ENCODE measurements around the gene TUBA4A.
A peak's percentile ranks its signal among the peaks of the same experiment; 100 is the strongest.

TUBA4A gene

DNA sequence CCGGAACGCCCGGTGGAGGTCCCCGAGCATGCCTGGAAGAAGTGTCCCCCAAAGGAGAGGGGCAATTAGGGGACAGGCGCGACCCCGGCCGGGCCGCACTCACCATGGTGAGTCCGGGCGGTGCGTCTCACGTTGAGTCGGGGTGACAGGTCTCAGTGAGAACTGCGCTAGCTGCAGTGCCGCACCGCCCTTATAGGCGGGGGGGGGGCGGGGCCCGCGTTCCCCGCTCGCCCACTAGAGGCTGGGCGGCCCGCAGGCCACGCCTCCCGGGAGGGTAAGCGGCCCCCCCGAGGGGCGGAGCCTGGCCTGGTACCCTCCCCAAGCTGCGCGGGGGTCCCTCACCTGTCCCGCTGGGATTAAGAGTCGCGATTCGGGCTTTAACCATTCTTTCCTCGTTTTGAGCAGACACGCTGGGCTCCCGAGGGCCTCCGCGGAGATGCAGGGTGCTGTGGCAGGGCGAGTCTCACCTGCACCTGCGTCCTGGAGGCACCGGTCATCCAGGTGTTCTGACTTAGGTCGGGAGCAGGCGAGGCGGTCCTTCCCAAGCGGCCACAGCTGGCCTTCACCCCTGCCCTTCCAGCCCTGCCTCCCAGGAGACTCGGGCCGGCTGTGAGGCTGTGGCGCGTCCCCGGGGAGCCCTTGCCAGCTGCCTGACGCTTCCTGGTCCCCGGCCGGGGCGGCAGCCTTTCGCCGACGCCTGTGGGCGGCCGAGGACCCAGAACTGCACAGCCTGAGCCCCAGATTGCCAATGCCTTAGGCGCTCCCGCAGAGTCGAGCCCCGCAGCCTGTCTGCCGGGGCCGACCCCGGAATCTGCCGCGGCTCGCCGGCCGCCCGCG lies at the start of gene TUBA4A:
TSS of gene TUBA4A (minus strand) at position 166 of the 837 bp plus-strand sequence. CDS start at position 106, 60 bp downstream.
- no peak for TF ChIP-seq ZNF274 (IDR thresholded peaks at IDR 0.05; ENCODE audit: low read depth, low read length)
- peak within 1 kb of the TSS; percentile 66 for H3K4me3 ChIP-seq (ENCODE audit: low read length)

GRCh38 chr2:219302412-219302968 lies 48.8 kb upstream of the TUBA4A start:
- H3K4me3 ChIP-seq (ENCODE audit: low read length) = no peak overlapping the region
- no peak for TF ChIP-seq ZNF274 (IDR thresholded peaks at IDR 0.05; ENCODE audit: low read depth, low read length)

GRCh38 chr2:219300022-219300421 lies 46.3 kb upstream of the TUBA4A start:
- TF ChIP-seq ZNF274 (IDR thresholded peaks at IDR 0.05; ENCODE audit: low read depth, low read length) = no peak
- no peak overlapping the region for H3K4me3 ChIP-seq (ENCODE audit: low read length)

DNA sequence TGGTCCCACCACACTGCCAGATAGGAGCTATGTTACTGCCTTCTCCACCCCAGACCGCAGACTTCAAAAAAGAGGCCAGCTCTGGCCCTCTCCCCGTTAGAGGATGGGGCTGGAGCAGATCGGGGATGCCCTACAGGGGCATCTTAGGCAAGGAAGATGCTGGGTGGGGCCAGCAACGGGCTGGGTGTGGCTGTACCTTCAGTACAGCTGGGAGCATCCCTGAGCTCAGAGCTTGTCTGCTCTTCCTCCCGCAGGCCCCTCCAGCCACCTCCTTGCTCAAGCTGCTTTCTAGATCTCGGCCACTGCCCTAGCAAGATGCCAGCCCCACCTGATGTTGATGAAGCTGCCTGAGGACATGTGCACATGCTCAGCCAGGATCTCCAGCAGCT lies 45.6 kb upstream of the TUBA4A start:
- no peak for TF ChIP-seq ZNF274 (IDR thresholded peaks at IDR 0.05; ENCODE audit: low read depth, low read length)
- H3K4me3 ChIP-seq (ENCODE audit: low read length) = no peak overlapping the region

GRCh38 chr2:219298759-219299371 lies 45.1 kb upstream of the TUBA4A start:
- no peak for TF ChIP-seq ZNF274 (IDR thresholded peaks at IDR 0.05; ENCODE audit: low read depth, low read length)
- no peak overlapping the region for H3K4me3 ChIP-seq (ENCODE audit: low read length)

DNA sequence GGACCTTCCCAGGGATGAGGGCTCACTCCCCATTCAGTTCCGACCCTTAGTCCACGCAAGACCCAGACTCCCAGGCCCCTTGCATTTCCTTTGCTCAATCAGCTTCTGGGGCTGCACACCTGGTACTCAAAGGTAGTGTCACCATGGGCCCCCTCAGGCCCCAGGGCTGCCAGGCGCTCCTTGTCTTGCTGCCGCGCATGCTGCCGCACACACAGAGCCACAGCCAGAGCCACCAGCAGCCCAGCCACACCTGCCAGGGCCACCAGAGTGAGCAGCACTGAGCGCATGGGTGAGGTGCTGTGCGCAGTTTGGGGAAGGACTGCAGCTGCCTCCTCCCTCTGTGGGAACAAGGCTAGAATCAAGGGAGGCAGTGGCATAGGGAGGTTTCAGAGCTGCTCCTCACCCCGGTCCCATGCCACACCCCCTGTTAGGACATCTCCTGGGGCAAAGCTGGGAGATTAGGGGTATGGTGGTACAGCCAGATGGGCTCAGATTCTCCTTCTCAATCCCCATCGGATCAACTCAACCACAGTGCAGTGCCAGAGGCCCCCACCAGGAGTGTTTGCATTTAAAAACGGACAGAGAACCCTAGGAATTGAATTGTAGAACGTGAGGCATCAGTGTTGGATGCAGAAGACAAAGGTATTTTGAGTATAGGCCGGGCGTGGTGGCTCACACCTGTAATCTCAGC lies 44.2 kb upstream of the TUBA4A start:
- no peak overlapping the region for H3K4me3 ChIP-seq (ENCODE audit: low read length)
- no peak for TF ChIP-seq ZNF274 (IDR thresholded peaks at IDR 0.05; ENCODE audit: low read depth, low read length)

- H3K4me3 ChIP-seq (ENCODE audit: low read length) = no peak overlapping the region
- no peak for TF ChIP-seq ZNF274 (IDR thresholded peaks at IDR 0.05; ENCODE audit: low read depth, low read length)
Measured at GRCh38 chr2:219296631-219297391, 43.1 kb upstream of the TUBA4A start.

- no peak for TF ChIP-seq ZNF274 (IDR thresholded peaks at IDR 0.05; ENCODE audit: low read depth, low read length)
- no peak overlapping the region for H3K4me3 ChIP-seq (ENCODE audit: low read length)
Measured at GRCh38 chr2:219296142-219296541, 42.4 kb upstream of the TUBA4A start.

DNA sequence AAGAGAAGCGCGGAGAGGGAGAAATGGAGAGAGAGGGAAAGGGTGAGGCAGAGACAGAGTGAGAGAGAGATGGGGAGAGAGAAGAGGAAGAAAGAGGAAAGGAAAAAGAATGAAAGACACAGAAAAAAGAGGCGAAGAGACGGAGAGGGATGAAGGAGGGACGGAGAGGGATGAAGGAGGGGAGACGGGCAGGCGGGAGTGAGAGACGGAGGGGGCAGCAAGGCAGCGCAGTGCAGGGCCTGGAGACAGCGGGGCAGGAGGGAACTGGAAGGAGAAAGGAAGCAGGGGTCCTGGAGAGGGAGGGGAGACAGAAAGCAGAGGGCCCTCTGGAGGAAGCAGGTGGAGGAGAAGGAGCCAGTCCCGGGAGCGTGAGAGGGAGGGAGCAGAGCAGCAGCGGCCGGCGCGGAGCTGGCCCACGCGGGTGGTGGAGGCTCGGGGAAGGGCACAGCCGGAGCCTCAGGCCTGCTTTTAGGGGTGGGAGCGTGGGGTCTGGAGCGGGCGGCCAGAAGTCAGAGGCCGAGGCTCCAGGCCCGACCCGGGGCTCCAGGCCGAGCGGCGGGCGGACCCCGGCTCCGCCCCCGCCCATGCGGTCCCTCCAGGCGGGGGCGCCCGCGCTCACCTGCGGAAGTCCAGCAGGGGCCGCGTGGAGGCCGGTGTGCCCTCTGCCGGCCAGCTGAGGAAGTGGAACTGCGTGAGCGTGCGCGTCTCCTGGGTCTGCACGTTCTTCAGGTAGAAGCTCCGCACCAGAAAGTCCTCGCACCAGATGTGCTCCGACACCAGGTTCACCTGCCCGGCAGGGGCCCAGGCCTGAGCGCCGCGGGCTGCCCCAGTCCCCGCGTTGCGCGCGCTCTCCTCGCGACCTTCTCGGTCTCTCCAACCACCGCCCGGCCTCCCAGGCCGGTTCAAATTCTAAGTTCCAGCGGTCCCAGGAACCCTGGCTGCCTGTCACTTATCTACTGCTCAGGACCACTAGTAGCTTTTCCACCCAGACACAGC lies 40.9 kb upstream of the TUBA4A start:
- TF ChIP-seq ZNF274 (IDR thresholded peaks at IDR 0.05; ENCODE audit: low read depth, low read length) = no peak

DNA sequence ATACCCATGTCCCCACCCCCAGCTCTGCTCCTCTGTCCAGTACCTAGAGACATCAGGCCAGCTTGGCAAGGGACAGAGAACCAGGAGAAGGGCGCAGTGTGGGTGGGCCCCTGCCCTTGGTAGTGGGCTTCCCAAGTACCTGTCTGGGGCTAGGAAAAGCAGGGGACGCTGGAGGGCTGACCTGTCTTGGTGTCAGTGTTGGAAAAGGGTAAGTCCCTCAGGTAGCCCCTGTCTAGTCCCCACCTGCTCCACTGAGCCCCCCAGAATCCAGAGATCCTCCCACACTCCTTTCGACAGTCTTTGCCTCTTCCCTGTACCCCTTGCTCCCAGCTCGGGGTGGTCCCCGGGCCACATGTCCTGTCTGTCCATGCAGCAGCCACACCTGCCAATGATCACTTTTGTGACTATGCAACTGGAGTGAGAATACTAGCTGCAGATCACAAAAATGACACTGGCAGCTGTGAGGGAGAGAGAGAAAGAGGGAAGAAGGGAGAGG lies 40.1 kb upstream of the TUBA4A start:
- H3K4me3 ChIP-seq (ENCODE audit: low read length) = no peak overlapping the region
- no peak for TF ChIP-seq ZNF274 (IDR thresholded peaks at IDR 0.05; ENCODE audit: low read depth, low read length)

More for the DNA sequence above, 40.9 kb upstream of the TUBA4A start:
- H3K4me3 ChIP-seq (ENCODE audit: low read length) = peak overlapping the region; percentile 15; the same call in 1 of the 2 replicates

DNA sequence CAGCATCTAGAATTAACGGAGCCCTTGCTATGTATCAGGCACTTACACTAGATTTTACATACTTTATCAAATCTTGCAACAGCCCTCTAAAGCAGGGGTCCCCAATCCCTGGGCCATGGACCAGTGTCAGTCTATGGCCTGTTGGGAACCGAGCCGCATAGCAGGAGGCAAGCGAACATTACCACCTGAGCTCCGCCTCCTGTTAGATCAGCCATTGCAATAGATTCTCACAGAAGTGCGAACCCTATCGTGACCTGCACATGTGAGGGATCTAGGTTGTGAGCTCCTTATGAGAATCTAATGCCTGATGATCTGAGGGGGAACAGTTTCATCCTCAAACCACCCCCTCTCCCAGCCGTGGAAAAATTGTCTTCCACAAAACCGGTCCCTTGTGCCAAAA lies 38.9 kb upstream of the TUBA4A start:
- TF ChIP-seq ZNF274 (IDR thresholded peaks at IDR 0.05; ENCODE audit: low read depth, low read length) = no peak
- H3K4me3 ChIP-seq (ENCODE audit: low read length) = no peak overlapping the region

DNA sequence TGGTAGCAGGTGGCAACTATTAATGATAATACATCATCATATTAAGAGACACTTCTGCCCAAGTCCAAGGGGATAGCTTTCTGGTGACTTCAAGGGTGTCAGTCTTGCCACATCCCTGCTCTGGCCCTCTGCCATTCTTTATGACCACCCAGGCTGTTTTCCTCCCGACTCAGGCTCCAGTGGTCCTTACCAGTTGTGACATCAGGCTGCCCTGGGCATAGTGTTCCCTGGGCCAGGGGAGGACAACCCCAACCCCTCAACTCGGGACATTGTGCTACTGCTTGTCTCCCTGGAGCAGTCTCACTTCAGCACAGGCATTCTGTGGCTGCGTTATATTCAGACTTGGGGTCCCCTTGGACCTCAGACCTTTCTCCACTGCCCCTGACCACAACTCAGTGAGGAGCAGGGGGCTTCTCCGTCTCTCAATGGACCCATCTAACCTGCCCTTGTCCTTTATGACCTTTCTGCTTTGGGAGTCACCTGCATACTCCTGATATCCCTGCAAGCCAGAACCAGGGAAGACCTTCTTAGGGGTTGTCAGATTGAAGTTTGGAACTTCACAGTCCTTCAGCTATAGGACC lies 38.3 kb upstream of the TUBA4A start:
- no peak overlapping the region for H3K4me3 ChIP-seq (ENCODE audit: low read length)
- TF ChIP-seq ZNF274 (IDR thresholded peaks at IDR 0.05; ENCODE audit: low read depth, low read length) = no peak

Data from GM08714 (cell line).